ACC112 (cell line): ENCODE data around the gene TRIM37.
"Not testable (repeated sequence)": the region's sequence is repeated elsewhere in the genome, so short reads cannot be mapped to it uniquely, and the experiment has no call there.

ENCODE experiments used
- H2AFZ ChIP-seq: fragments of 200-600 bp; sonication (generic); one replicate; pipeline ENCODE4 v1.6.0; 2017; ENCODE audit warnings: antibody characterized with exemption, low read length; ENCODE audit not compliant: unreplicated experiment
- H3K27ac ChIP-seq: fragments of 200-600 bp; sonication (generic); 2 replicates; pipeline ENCODE4 v1.5.1; 2014; ENCODE audit warnings: low read depth, mild to moderate bottlenecking, antibody characterized with exemption, low read length, moderate library complexity
- H3K27me3 ChIP-seq: fragments of 200-600 bp; sonication (generic); 2 replicates; pipeline ENCODE4 v1.6.1; 2014; ENCODE audit warnings: mild to moderate bottlenecking, antibody characterized with exemption, low read length, moderate library complexity, mixed read lengths; ENCODE audit not compliant: insufficient read depth
- H3K36me3 ChIP-seq: fragments of 200-600 bp; sonication (generic); 2 replicates; pipeline ENCODE4 v1.6.1; 2016; ENCODE audit warnings: mild to moderate bottlenecking, antibody characterized with exemption, low read length, moderate library complexity, mixed read lengths; ENCODE audit not compliant: insufficient read depth
- H3K4me1 ChIP-seq: fragments of 200-600 bp; sonication (generic); one replicate; pipeline ENCODE4 v1.6.1; 2016; ENCODE audit warnings: low read length, mixed read lengths; ENCODE audit not compliant: insufficient read depth, unreplicated experiment, control insufficient read depth
- H3K4me3 ChIP-seq: fragments of 200-600 bp; sonication (generic); 2 replicates; pipeline ENCODE4 v1.5.1; 2014; ENCODE audit warnings: mild to moderate bottlenecking, low read depth, low read length
- H3K79me2 ChIP-seq: fragments of 200-600 bp; sonication (generic); one replicate; pipeline ENCODE4 v1.6.0; 2016; ENCODE audit warnings: low read length; ENCODE audit not compliant: control insufficient read depth, unreplicated experiment, insufficient read depth

The TRIM37 gene

DNA sequence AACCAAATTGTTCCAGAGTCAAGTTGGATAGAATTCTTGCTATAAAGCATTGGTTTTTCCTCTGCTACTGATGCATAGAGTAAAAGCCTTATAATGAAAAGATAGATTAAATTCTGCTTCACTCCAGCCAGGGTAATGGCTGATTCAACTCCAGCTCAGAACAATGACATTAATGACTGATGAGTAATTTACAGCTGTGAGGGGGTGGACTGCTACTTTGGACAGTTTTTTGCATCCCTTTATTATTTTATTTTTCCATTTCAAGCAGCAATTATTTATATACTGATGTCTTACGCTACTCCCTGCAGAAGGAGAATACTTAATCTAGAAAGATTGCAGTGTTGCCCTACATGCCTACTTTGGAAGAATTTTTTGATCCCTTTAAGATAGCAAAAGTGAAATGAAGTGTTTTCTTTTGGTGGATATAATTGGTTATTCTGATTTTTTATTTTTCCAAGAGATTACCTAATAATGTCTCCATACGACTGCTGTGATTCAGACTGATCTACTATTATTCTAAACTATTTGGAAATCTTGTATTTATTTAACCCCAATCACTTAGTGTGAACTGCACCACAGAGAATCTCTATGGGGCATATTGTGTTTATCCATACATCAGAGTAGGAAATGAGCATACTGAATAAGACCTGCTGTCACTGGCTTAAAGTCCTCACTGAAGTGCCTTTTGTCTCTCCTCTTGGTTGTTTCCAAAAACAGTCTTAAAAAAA lies 149.5 kb downstream of the TRIM37 start:
- no peaks in the 10 kb centered on the region for H3K79me2 ChIP-seq
- H3K36me3 ChIP-seq = no peaks in the 10 kb centered on the region
- H3K4me3 ChIP-seq = peak overlapping the region; percentile 29
- no peaks in the 10 kb centered on the region for H3K27me3 ChIP-seq
- peak overlapping the region; percentile 61 for H3K27ac ChIP-seq
- H2AFZ ChIP-seq = peak overlapping the region; percentile 46
- peaks cover 22% of the 10 kb centered on the region for H3K4me1 ChIP-seq

DNA sequence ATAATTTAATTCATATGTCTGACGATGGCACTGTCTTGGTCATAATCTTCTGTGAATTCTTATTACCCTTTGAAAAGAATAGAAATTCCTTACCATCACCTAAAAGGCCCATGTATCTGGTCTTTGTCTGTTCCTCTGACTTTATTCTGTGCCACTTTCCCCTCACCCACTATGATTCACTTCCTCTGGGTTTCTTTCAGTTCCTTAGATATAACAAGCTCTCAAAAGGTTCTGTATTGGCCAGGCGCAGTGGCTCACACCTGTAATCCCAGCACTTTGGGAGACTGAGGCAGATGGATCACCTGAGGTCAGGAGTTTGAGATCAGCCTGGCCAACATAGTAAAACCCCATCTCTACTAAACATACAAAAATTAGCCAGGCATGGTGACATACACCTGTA lies 152.3 kb downstream of the TRIM37 start:
- H2AFZ ChIP-seq, H3K36me3 ChIP-seq, H3K79me2 ChIP-seq, H3K4me3 ChIP-seq, H3K27ac ChIP-seq, H3K27me3 ChIP-seq: not testable (repeated sequence)
- peaks cover 16% of the 10 kb centered on the region for H3K4me1 ChIP-seq

DNA sequence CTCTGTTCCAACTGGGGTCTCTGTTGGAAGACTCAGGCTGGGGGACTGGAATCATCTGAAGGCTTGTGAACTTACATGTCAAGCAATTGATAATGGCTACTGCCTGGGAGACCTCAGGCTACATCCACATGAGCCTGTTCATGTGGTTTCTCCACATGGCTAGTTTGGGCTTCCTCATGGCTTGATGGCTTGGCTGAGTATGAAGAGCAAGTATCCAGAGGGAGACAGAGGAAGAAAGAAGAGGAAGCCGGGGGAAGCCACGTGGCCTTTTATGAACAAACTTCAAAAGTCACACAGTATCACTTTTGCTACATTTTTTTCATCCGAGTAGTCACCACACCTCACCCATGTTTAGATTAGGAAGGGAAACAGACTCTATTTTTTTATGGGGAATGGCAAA lies 158.9 kb downstream of the TRIM37 start:
- no peaks in the 10 kb centered on the region for H3K4me1 ChIP-seq
- no peaks in the 10 kb centered on the region for H3K27me3 ChIP-seq
- no peak overlapping the region for H3K27ac ChIP-seq
- no peak overlapping the region for H2AFZ ChIP-seq
- no peaks in the 10 kb centered on the region for H3K36me3 ChIP-seq
- H3K4me3 ChIP-seq = no peak overlapping the region
- no peaks in the 10 kb centered on the region for H3K79me2 ChIP-seq

DNA sequence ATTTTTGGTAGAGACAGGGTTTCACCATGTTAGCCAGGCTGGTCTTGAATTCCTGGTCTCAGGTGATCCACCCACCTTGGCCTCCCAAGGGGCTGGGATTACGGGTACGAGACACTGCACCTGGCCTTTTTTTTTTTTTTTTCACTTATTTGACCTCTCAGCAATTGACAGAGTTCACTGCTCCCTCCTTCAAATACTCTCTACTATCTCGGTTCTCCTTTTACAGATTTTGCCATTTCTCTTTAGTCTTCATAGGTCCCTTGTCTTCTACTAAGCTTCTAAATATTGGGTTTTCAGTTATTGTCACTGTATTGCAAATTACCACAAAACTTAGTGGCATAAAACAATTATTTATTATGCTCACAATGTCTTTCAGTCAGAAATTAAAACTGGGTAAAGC lies 159.3 kb downstream of the TRIM37 start:
- H3K4me1 ChIP-seq = no peaks in the 10 kb centered on the region
- no peak overlapping the region for H3K27ac ChIP-seq
- H3K36me3 ChIP-seq = no peaks in the 10 kb centered on the region
- H3K27me3 ChIP-seq = no peaks in the 10 kb centered on the region
- H2AFZ ChIP-seq = no peak overlapping the region
- no peak overlapping the region for H3K4me3 ChIP-seq
- no peaks in the 10 kb centered on the region for H3K79me2 ChIP-seq

DNA sequence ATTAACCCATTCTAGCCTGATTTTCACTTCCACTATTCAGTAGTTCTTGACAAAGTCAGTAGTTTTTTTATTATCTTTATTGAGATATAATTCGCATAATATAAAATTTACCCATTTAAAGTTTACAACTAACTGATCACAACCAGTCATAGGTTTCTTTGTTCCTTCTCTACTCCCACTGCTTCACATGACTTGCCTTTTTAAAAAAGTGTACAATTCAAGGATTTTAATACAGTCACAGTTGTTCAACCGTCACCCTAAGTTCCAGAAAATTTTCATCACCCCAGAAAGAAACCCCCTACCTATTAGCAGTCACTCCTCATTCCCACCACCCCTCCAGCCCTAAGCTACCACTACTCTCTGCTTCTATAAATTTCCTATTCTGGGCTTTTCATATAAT lies 162.5 kb downstream of the TRIM37 start:
- Histone ChIP-seq H3K4me1 (no peaks in the 10 kb centered on the region), H3K79me2 (no peaks in the 10 kb centered on the region), H3K27me3 (no peaks in the 10 kb centered on the region), H3K27ac (no peak overlapping the region), H3K4me3 (no peak overlapping the region), H2AFZ (no peak overlapping the region), H3K36me3 (no peaks in the 10 kb centered on the region)

DNA sequence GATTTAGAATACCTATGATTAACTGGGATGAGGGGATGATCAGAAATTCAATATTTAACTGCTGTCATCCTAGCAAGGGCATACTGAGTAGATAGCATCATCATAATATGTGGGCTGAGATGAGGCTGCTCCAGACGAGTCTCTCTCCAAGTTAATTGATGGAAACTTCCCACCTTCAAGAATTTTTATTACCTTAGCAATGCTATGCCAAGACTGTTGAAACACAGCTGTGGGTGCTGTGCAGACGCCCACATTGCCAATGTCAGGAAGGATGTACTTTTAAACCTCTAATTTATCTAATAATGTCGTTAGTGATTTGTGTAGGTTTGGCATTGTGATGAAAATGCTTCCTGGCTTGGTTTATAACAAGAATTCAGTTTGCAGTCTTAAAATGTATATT lies 170.4 kb downstream of the TRIM37 start:
- Histone ChIP-seq H3K27ac (no peak overlapping the region), H3K27me3 (no peaks in the 10 kb centered on the region), H3K4me1 (no peaks in the 10 kb centered on the region), H3K79me2 (no peaks in the 10 kb centered on the region), H3K4me3 (no peak overlapping the region), H2AFZ (no peak overlapping the region), H3K36me3 (no peaks in the 10 kb centered on the region)

DNA sequence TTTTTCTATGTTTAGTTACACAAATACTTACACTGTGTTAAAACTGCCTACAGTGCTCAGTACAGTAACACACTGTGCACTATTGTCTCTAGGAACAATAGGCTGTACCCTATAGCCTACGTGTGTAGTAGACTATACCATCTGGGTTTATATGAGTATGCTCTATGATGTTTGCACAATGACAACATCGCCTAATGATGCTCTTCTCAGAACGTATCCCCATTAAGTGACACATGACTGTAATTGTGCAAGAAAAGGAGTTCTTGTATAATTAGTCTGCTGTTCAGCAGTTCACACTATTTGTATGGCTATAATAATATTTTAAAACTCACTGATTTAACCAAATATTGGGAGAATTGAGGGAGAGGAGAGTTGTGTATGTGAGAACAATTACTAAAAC lies 173.7 kb downstream of the TRIM37 start:
- Histone ChIP-seq H3K79me2 (no peaks in the 10 kb centered on the region), H3K4me3 (no peak overlapping the region), H3K36me3 (no peaks in the 10 kb centered on the region), H3K4me1 (no peaks in the 10 kb centered on the region), H3K27ac (no peak overlapping the region), H2AFZ (no peak overlapping the region), H3K27me3 (no peaks in the 10 kb centered on the region)
